Activated CD8-positive, alpha-beta memory T cell treated with anti-CD3 and anti-CD28 coated beads, Interleukin-2, amount 50 U/mL, for 24 hours (primary cell): Measurements from ENCODE around the gene SPDYE4.
"Not testable (repeated sequence)": the region's sequence is repeated elsewhere in the genome, so short reads cannot be mapped to it uniquely, and the experiment has no call there.

Experiments
- DNase-seq: peaks from one replicate; pipeline ENCODE4 v3.0.0-alpha.2; 2020; ENCODE audit errors: extremely low read depth

Gene SPDYE4

DNA sequence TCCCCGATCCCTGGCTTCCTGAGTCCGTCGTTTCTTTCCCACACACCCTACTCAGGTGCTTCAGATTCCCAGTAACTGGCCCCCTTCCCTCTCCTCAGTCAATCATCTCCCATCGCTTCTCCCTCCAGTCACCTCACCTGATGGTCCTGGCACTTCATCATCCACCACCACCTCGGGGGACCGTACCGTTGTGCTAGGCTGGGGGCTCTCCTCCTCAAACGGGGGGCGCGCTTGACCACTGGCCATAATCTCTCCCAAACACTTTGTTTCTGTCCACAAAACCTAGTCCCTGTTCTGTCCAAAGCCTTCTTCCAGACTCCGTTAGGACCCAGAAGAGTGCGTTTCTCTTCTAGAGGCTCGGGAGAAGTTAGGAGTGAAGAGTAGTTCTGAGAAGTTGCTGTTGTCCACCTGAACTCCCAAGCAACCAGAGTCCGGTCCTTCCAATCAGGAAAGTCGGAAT is at the start of gene SPDYE4:
Gene SPDYE4 (minus strand): TSS at position 410 of the 460 bp plus-strand sequence. CDS start 164 bp downstream, at position 246.
- no peak for DNase-seq

- DNase-seq: no peak
Observed at GRCh38 chr17:8806926-8807550, 48.7 kb upstream of the SPDYE4 start.

- DNase-seq: no peak
Observed at GRCh38 chr17:8806253-8806925, 48.0 kb upstream of the SPDYE4 start.

DNA sequence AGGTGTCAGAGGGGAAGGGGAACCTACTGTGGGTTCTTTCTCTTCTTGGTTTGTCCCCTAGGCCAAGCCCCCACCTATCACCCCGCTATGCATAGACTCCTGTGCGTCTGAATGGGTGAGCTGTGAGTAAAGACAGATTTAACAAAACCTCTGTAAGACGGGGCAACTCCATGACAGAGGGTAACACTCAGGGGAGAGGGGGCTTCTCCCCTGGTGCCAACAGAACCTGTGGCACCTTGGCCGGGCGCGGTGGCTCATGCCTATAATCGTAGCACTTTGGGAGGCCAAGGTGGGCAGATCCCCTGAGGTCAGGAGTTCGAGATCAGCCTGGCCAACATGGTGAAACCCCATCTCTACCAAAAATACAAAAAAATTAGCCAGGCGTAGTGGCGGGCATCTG is 47.0 kb upstream of the SPDYE4 start:
- DNase-seq: not testable (repeated sequence)

DNA sequence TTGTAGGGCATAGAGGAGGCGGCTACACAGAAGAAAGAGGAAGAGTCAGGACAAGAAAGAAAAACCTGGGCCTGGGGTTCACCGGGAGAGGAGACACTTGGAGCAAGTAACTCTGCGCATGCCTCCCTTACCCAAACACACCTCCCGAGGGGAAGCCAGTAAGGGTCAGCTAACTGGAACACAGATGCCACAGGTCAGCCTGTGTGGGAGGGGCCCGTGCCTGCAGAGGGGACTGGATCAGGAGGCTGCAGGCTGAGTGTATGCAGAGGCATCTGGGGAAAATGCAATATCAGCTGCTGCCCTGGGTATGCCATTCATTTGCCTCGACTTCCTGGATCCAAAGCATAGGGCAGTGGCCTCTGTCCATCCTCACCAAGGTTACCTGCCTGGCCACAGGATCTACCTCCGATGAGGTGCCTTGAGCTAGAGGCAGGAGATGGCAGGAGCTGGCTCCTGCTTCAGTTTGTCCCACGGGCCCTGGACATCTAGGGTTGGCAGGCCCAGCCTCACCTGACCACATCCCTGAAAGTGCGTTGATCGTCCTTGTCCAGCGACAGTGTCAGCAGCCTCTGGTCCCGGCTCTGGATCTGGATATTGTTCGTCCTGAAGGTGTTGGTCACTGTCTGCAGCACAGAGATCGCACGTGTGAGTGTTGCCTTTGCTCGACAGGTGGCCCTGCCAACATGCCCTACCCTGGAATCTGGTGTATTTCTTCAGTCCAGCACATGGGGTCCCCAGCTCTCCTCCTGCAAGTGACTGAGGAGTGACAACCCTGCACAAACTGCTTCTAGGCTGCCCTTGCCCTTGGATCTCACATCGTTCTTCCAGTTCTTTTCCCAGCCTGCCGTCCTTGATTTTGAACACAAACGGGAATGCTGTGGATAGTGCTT is 45.4 kb upstream of the SPDYE4 start:
- no peak for DNase-seq

GRCh38 chr17:8801135-8801840 is 42.9 kb upstream of the SPDYE4 start:
- no peak for DNase-seq

DNA sequence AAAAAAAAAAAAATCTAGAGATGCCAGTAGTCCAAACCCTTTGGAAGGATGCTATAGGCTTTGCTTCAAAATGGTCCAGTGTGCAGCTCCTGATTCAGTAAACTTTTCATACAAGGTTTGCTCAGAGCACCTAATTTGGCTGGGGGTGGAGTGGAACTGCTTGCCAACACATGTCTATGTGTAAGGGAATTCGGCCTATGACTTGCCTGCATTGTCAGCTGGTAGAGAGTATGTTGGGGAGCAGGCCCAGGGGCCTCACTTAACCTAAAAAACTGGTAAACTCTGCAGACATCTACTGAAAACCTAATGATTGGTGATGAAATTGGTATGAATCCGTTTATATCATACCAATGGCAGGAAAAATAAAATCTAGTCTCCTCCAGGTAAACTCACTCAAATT is 42.3 kb upstream of the SPDYE4 start:
- DNase-seq: no peak

DNA sequence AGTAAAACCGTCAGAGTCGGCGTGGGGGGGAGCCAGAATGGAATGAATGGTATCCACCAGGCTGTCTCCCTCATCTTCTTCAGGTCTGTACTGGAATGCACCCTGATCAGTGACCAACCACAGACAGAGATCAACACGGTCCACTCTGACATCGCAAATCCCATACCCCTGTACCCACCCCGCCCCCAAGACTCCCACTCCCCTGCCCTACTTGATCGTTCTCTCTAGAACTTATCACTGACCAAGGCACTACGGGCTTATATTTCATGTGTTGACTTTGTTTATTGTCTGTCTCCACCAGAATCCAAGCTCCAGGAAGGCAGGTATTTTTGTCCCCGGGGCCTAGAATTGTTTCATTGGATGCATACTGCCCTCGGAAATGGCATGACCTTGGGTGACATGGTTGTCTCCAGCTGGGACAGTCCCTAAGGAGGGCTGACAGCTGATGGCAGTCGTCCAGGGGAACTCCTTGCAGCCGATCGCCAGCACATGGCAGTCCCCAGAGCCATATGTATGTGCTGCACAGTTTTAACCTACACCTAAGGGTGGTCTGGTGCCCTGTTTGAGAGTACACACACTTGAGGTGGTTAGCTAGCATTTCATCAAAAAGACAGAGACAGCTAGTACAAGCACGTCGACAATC is 41.3 kb upstream of the SPDYE4 start:
- no peak for DNase-seq

DNA sequence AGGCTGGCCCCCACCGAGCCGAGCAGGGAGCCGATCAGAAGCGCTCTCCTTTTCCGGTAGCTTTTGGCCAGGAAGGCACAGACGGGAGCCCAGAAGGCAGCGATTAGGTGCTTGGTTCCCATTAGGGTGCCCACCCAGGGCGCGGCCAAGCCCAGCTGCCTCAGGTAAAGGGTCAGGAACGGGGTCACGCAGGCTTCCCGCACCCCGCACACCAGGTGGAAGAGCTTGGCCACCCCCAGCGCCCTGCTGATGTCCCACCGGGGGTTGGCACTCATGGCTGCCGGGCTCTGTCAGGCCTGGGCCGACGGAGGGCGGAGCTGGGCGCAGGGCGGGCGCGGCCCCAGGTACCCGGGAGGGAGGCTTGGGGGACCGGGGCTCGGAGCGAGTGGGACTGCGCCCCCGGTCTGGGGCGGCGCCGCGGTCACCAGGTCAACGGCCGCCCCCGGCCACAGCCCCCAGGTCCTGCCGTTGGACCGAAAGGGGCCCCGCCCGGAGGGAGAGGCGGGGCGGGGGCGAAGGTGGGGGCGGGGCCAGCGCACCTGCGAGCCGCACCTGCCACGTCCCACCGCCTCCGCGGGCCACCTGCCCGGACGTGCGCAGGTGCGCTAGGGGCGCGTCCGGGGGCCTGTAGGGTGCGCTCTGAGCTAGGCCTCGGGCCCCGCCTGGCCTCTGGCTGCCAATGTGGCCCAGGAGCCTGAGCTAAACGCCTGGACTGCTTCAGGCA is 40.7 kb upstream of the SPDYE4 start, which contains the start of gene MFSD6L:
Gene MFSD6L (minus strand): TSS at position 520 of the 724 bp plus-strand sequence. CDS start 245 bp downstream, at position 275.
- no peak for DNase-seq

DNA sequence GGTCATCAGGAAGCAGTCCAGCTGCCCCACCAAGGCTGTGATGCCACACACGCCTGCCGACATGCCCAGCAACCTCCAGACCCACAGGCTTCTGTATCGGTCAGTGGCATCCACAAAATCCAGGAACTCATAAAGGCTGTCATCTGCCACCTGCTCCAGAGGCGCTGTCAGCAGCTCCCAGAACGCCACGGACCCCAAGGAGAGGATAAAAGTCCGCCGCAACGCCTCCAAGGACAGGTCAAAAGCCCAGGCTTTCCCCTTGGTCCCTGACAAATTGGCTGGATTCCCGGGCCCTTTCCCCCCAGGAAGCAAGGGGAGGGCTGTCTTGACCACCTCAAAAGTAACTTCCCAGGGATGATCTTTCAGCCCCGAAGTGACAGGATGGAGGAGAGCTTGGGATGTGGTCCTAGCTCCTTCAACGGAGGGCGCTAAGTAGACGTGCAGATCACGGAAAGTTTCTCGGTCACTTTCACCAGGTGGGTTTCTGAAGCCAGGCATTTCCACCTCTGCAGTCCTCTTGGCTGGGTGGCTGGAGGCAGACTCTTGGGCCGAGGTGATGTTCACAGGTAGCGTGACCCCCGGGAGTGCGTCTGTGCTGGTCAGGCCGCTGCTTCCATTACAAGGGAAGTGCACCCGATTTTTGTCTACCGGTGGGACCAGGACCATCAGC is 40.0 kb upstream of the SPDYE4 start:
- DNase-seq: no peak

DNA sequence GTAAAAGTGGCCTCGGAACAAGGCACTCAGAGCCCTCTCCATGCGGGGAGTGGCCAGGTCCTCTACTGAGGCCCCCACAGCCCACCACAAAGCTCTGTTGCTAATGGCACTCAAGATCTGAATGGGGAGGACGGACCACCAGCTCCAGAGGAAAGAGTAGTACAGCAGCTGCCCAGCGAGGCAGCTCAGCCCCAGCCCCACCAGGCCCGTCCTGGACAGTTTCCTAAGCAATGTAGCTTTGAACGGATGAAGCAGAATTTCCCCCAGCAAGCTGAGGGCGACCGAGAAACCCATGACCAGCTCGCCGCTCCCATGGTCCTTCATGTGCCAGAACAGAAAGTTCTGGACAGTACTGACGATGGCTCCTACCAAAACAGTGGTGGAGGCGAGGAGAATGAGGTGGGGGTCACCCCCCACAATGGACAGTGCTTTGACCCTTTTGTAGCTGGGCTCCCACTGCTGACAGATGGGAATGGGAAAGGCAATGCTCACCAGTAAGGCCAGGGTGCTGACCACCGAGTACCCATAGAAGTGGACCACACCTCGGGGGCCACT is 39.4 kb upstream of the SPDYE4 start:
- DNase-seq: no peak

- DNase-seq: no peak
Observed at GRCh38 chr17:8794636-8795035, 36.3 kb upstream of the SPDYE4 start.

GRCh38 chr17:8793649-8794048 is 35.3 kb upstream of the SPDYE4 start:
- DNase-seq: no peak

- DNase-seq: no peak
Observed at GRCh38 chr17:8792646-8793045, 34.3 kb upstream of the SPDYE4 start.

DNA sequence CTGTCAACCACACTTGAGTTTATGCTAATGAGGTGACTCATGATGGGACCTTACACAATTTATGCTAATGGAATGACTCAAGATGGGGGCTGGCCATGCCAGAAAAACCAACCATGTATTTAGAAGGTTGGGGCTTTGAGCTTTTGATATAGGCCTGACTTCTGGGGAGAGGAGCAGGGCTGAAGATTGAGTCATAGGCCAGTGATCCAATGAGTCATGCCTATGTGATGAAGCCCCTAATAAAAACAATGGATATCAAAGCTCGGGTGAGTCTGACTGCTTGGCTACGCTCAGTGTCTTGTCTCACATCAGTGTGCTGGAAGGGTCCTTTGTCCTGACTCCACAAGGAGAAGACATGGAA is 33.5 kb upstream of the SPDYE4 start:
- DNase-seq: no peak

DNA sequence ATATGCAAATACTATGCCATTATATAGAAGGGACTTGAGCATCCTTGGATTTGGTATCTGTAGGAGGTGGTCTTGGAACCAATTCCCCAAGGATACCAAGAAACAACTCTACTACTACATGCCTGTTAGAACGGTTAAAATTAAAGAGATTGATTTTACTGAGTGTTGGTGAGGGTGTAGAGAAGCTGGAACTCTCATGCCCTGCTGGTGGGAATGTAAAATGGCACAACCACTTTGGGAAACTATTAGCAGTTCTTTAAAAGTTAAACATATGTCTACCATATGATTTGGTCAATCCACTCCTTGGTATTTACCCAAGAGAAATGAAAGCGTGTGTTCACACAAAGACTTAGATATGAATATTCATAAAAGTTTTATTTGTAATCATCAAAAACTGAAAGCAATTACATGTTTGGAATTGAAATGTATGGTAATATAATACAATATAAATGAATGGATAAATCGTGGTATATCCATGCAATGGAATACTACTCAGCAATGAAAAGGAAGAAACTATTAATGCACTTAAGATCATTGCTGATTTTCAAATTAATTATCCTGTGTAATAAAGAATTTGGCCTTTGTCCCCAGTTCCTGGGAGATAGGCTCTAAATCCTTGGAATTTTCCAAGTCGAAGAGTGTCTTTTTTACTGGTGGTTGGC is 33.0 kb upstream of the SPDYE4 start:
- DNase-seq: no peak

DNA sequence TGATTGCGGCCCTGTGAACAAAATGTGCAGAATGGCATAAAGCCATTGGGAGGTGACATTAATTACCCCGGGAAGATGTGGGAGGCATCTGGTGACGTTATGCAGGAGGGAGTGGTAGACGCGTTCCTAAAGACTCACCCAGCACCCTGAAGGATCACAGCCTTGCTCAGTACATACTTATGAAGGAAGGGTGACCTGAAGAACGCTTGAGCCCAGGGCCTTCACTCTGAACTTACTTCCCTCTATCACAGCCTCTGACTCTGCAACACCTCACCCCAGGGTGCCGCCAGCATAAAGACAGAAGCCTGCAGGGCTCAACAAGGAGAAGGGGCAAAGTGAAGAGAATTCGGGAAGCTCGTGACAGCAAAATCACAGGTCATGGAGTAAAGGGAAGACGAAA is 31.4 kb upstream of the SPDYE4 start:
- no peak for DNase-seq

DNA sequence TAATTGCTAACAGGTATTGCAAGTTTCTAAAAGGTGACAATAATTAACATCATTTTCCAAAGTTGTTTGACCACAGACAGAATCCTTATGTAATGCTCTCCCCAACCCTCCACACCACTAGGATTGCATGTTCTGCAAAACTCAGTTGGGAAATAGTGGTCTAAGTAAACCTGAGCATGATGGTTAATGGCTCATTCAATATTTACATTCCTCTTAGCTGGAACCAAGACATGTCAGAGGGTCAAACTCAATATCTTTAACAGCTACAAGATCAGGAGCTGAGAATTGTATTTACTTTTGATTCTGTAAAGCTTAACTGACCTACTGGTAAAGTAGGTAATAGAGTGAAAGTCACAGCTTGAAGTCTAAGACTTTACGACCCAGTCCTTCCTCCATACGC is 30.7 kb upstream of the SPDYE4 start:
- DNase-seq: no peak
